Mesenchymal stem cell (in vitro differentiated cells and primary cell): ENCODE results near the gene NOP9.

Source experiments
- DNase-seq: peaks from one replicate; pipeline ENCODE4 v3.0.0-alpha.2; 2013
- H2AFZ ChIP-seq: one replicate; pipeline ENCODE4 v1.6.1; 2013; ENCODE audit warnings: low read depth, mild to moderate bottlenecking, control low read depth, inconsistent platforms, low read length, moderate library complexity
- H2AK5ac ChIP-seq: 2 replicates; pipeline ENCODE4 v1.6.1; 2013; ENCODE audit warnings: low read length, moderate library complexity, mild to moderate bottlenecking, inconsistent platforms; ENCODE audit not compliant: severe bottlenecking
- H2BK120ac ChIP-seq: one replicate; pipeline ENCODE4 v1.6.1; 2013; ENCODE audit warnings: low read depth, mild to moderate bottlenecking, inconsistent platforms, low read length, moderate library complexity
- H2BK12ac ChIP-seq, 2 experiments: one replicate each; pipeline ENCODE4 v1.6.1; 2013; ENCODE audit warnings: inconsistent platforms in 2 of 2, low read length in 2 of 2, mild to moderate bottlenecking in 2 of 2, moderate library complexity in 2 of 2, control low read depth in 1 of 2
- H2BK15ac ChIP-seq: one replicate; pipeline ENCODE4 v1.6.1; 2013; ENCODE audit warnings: mild to moderate bottlenecking, low read depth, inconsistent platforms; ENCODE audit not compliant: poor library complexity, severe bottlenecking
- H2BK5ac ChIP-seq: 2 replicates; pipeline ENCODE4 v1.6.1; 2013; ENCODE audit warnings: low read depth, mild to moderate bottlenecking, low read length, control low read depth, inconsistent platforms; ENCODE audit not compliant: poor library complexity, severe bottlenecking
- H3K14ac ChIP-seq, 2 experiments: one replicate each; pipeline ENCODE4 v1.6.1; 2013; ENCODE audit warnings: inconsistent platforms in 2 of 2, low read length in 2 of 2, control low read depth in 1 of 2, mild to moderate bottlenecking in 1 of 2, moderate library complexity in 1 of 2
- H3K18ac ChIP-seq, 2 experiments: one replicate each; pipeline ENCODE4 v1.6.1; 2013; ENCODE audit warnings: inconsistent platforms in 2 of 2, low read length in 2 of 2, control low read depth in 1 of 2, low read depth in 1 of 2, mild to moderate bottlenecking in 1 of 2
- H3K23ac ChIP-seq, 2 experiments: one replicate each; pipeline ENCODE4 v1.6.1; 2013; ENCODE audit warnings: inconsistent platforms in 2 of 2, low read length in 2 of 2, mild to moderate bottlenecking in 2 of 2, moderate library complexity in 2 of 2, control low read depth in 1 of 2
- H3K27ac ChIP-seq: 2 replicates; pipeline ENCODE4 v1.5.1; 2013; ENCODE audit warnings: mild to moderate bottlenecking, moderate library complexity, low read length, control low read depth, inconsistent platforms; ENCODE audit not compliant: poor library complexity, severe bottlenecking
- H3K27me3 ChIP-seq, 2 experiments: 2 replicates each; pipeline versions ENCODE4 v1.6.1 to v1.7.0; 2013; ENCODE audit warnings: low read length in 2 of 2, mild to moderate bottlenecking in 2 of 2, moderate library complexity in 2 of 2, control low read depth in 1 of 2, inconsistent platforms in 1 of 2; ENCODE audit not compliant: control insufficient read depth in 1 of 2, insufficient read depth in 1 of 2
- H3K36me3 ChIP-seq, 2 experiments: 2 replicates each; pipeline versions ENCODE4 v1.6.1 to v1.7.0; 2013; ENCODE audit warnings: low read length in 2 of 2, control low read depth in 1 of 2, inconsistent platforms in 1 of 2, low read depth in 1 of 2, mild to moderate bottlenecking in 1 of 2; ENCODE audit not compliant: insufficient read depth in 2 of 2, control insufficient read depth in 1 of 2
- H3K4ac ChIP-seq, 2 experiments: one replicate each; pipeline ENCODE4 v1.6.1; 2013; ENCODE audit warnings: inconsistent platforms in 2 of 2, low read length in 2 of 2, mild to moderate bottlenecking in 2 of 2, moderate library complexity in 2 of 2, control low read depth in 1 of 2, low read depth in 1 of 2
- H3K4me1 ChIP-seq: 2 replicates; pipeline ENCODE4 v1.6.1; 2013; ENCODE audit warnings: low read depth, low read length, control low read depth; ENCODE audit not compliant: control insufficient read depth, insufficient read depth
- H3K4me2 ChIP-seq: 2 replicates; pipeline ENCODE4 v1.6.1; 2013; ENCODE audit warnings: low read length, mild to moderate bottlenecking, inconsistent platforms; ENCODE audit not compliant: poor library complexity, severe bottlenecking
- H3K4me3 ChIP-seq, 2 experiments: 2 replicates each; pipeline versions ENCODE4 v1.5.1 to v1.7.0; 2013; ENCODE audit warnings: low read length in 2 of 2, mild to moderate bottlenecking in 2 of 2, control low read depth in 1 of 2, low read depth in 1 of 2; ENCODE audit not compliant: insufficient read depth in 1 of 2
- H3K79me1 ChIP-seq: replicated peaks from 2 replicates; pipeline ENCODE4 v1.6.1; 2013; ENCODE audit warnings: mild to moderate bottlenecking, control low read depth, low read length, inconsistent platforms; ENCODE audit not compliant: poor library complexity, severe bottlenecking
- H3K9ac ChIP-seq: 2 replicates; pipeline ENCODE4 v1.7.0; 2013; ENCODE audit warnings: mild to moderate bottlenecking, low read length, moderate library complexity
- H3K9me3 ChIP-seq: 2 replicates; pipeline ENCODE4 v1.7.0; 2013; ENCODE audit warnings: mild to moderate bottlenecking, low read length; ENCODE audit not compliant: control insufficient read depth
- H4K8ac ChIP-seq: one replicate; pipeline ENCODE4 v1.6.1; 2013; ENCODE audit warnings: inconsistent platforms, mild to moderate bottlenecking, low read length, moderate library complexity
- H4K91ac ChIP-seq: one replicate; pipeline ENCODE4 v1.6.1; 2013; ENCODE audit warnings: mild to moderate bottlenecking, low read length, inconsistent platforms
- WGBS: methylation state at CpG from one replicate; pipeline ENCODE4 v1.1.7; 2013; ENCODE audit warnings: mixed read lengths; 5-methylcytosine and 5-hydroxymethylcytosine counted together

Gene NOP9

GRCh38 chr14:24261969-24262327, 37.7 kb upstream of the NOP9 start:
- WGBS: 91% methylated on average over 19 of the region's 19 CpGs
- H3K27ac ChIP-seq: no peak overlapping the region
- H3K4me1 ChIP-seq: peaks cover 6% of the 10 kb centered on the region

GRCh38 chr14:24262821-24263733, 36.6 kb upstream of the NOP9 start, which contains the start of gene TGM1:
Gene TGM1, minus strand, starts transcription at chr14:24263177. Its CDS starts 825 bp downstream, at chr14:24262352.
- Histone ChIP-seq H3K36me3 (peaks cover 36 to 65% of the 10 kb centered on the region in 2 experiments), H3K9ac (no peak within 1 kb of the TSS), H2BK5ac (no peak within 1 kb of the TSS), H2AFZ (no peak within 1 kb of the TSS), H2AK5ac (no peak within 1 kb of the TSS), H3K18ac (no peak within 1 kb of the TSS), H3K9me3 (no peaks in the 10 kb centered on the region), H3K23ac (no peak within 1 kb of the TSS), H4K8ac (no peak within 1 kb of the TSS), H4K91ac (no peak within 1 kb of the TSS), H3K27ac (no peak within 1 kb of the TSS), H3K79me1 (peaks cover 3% of the 10 kb centered on the region), H3K4me3 (no peak within 1 kb of the TSS), H2BK12ac (no peak within 1 kb of the TSS), H3K14ac (no peak within 1 kb of the TSS), H2BK15ac (no peak within 1 kb of the TSS), H2BK120ac (no peak within 1 kb of the TSS), H3K4me2 (no peak within 1 kb of the TSS), H3K4me1 (peaks cover 6% of the 10 kb centered on the region), H3K27me3 (no peaks in the 10 kb centered on the region), H3K4ac (no peak within 1 kb of the TSS)
- no peak for DNase-seq
- 83% methylated on average over 14 of the region's 14 CpGs for WGBS

More at GRCh38 chr14:24261969-24262327, 37.7 kb upstream of the NOP9 start:
- peaks cover 25 to 54% of the 10 kb centered on the region in 2 experiments for H3K36me3 ChIP-seq
- no peak overlapping the region for H3K4ac ChIP-seq
- H3K79me1 ChIP-seq: no peaks in the 10 kb centered on the region
- H2BK5ac ChIP-seq: no peak overlapping the region
- no peak overlapping the region for H3K18ac ChIP-seq
- H3K9ac ChIP-seq: no peak overlapping the region
- no peak overlapping the region for H4K91ac ChIP-seq
- H2BK12ac ChIP-seq: no peak overlapping the region
- H2BK15ac ChIP-seq: no peak overlapping the region
- DNase-seq: no peak
- no peak overlapping the region for H3K14ac ChIP-seq
- H3K4me2 ChIP-seq: no peak overlapping the region
- no peak overlapping the region for H2BK120ac ChIP-seq
- no peak overlapping the region for H2AFZ ChIP-seq
- H3K23ac ChIP-seq: no peak overlapping the region
- no peaks in the 10 kb centered on the region for H3K27me3 ChIP-seq
- no peak overlapping the region for H4K8ac ChIP-seq
- no peak overlapping the region for H3K4me3 ChIP-seq
- no peaks in the 10 kb centered on the region for H3K9me3 ChIP-seq
- no peak overlapping the region for H2AK5ac ChIP-seq

GRCh38 chr14:24263848-24264247, 35.8 kb upstream of the NOP9 start:
- Histone ChIP-seq H3K14ac (no peak overlapping the region), H4K8ac (no peak overlapping the region), H3K9me3 (no peaks in the 10 kb centered on the region), H3K4me1 (peaks cover 6% of the 10 kb centered on the region), H3K23ac (no peak overlapping the region), H2BK12ac (no peak overlapping the region), H4K91ac (no peak overlapping the region), H3K79me1 (peaks cover 3% of the 10 kb centered on the region), H3K9ac (no peak overlapping the region), H3K27ac (no peak overlapping the region), H2BK5ac (no peak overlapping the region), H2BK15ac (no peak overlapping the region), H3K4ac (no peak overlapping the region), H2AK5ac (no peak overlapping the region), H2AFZ (no peak overlapping the region), H3K4me2 (no peak overlapping the region), H3K18ac (no peak overlapping the region), H3K4me3 (no peak overlapping the region), H2BK120ac (no peak overlapping the region), H3K27me3 (no peaks in the 10 kb centered on the region), H3K36me3 (peaks cover 44 to 67% of the 10 kb centered on the region in 2 experiments)
- WGBS: 85% methylated on average over 5 of the region's 6 CpGs
- no peak for DNase-seq

- Histone ChIP-seq H3K9ac (no peak overlapping the region), H2AK5ac (no peak overlapping the region), H4K8ac (no peak overlapping the region), H3K27me3 (no peaks in the 10 kb centered on the region), H3K14ac (no peak overlapping the region), H3K36me3 (peaks cover 48 to 68% of the 10 kb centered on the region in 2 experiments), H3K27ac (no peak overlapping the region), H4K91ac (no peak overlapping the region), H2BK5ac (no peak overlapping the region), H3K4me3 (no peak overlapping the region), H3K4me1 (peaks cover 3% of the 10 kb centered on the region), H2BK12ac (no peak overlapping the region), H3K23ac (no peak overlapping the region), H3K4ac (no peak overlapping the region), H2AFZ (no peak overlapping the region), H3K18ac (no peak overlapping the region), H2BK120ac (no peak overlapping the region), H3K9me3 (no peaks in the 10 kb centered on the region), H3K79me1 (peaks cover 7% of the 10 kb centered on the region), H2BK15ac (no peak overlapping the region), H3K4me2 (no peak overlapping the region)
- 92% methylated on average over 6 of the region's 6 CpGs for WGBS
- no peak for DNase-seq
Observed at GRCh38 chr14:24264298-24264697, 35.4 kb upstream of the NOP9 start.
